OCI-LY7 (cell line): ENCODE measurements around the gene PRPSAP2. TPM values are rescaled to one million over a fixed set of nuclear protein-coding genes. Genes with fewer than 3 reads are reported as not detected.

ENCODE experiments used
- BruUV-seq: library from RNA; stranded (reverse); fragments of 400-500 nt; replicated peaks from 2 replicates; lab custom pipeline; 2021; lab: Mats Ljungman, UMichigan
- CTCF ChIA-PET: fragments of 300-600 bp; sonication (Branson Sonifier 250); formaldehyde crosslinking; loops from one replicate; lab custom pipeline; 2022; ENCODE audit warnings: antibody characterized with exemption; ENCODE audit not compliant: unreplicated experiment; lab: Charles Lee
- POLR2A ChIA-PET: fragments of 300-600 bp; sonication (Branson Sonifier 250); formaldehyde crosslinking; loops from one replicate; lab custom pipeline; 2022; ENCODE audit warnings: antibody characterized with exemption; lab: Charles Lee
- DNase-seq: peaks from one replicate; pipeline ENCODE4 v3.0.0-alpha.2; 2015; ENCODE audit warnings: low spot score
- H2AFZ ChIP-seq: fragments of 200-600 bp; sonication (generic), shearing (Covaris generic); 2 replicates; pipeline ENCODE4 v1.6.1; 2014; ENCODE audit warnings: mild to moderate bottlenecking, antibody characterized with exemption, low read length, moderate library complexity
- H3K27ac ChIP-seq: fragments of 200-600 bp; sonication (generic); 2 replicates; pipeline ENCODE4 v1.5.1; 2014; ENCODE audit warnings: mixed run types, low read depth, mild to moderate bottlenecking, moderate library complexity, low read length, inconsistent platforms; ENCODE audit not compliant: poor library complexity, severe bottlenecking
- H3K36me3 ChIP-seq: fragments of 200-600 bp; sonication (generic); 2 replicates; pipeline ENCODE4 v1.6.1; 2014; ENCODE audit warnings: mild to moderate bottlenecking, antibody characterized with exemption, low read length, moderate library complexity, mixed read lengths; ENCODE audit not compliant: insufficient read depth
- H3K4me1 ChIP-seq: fragments of 200-600 bp; sonication (generic); 2 replicates; pipeline ENCODE4 v1.5.1; 2014; ENCODE audit warnings: mild to moderate bottlenecking, low read length; ENCODE audit not compliant: insufficient read depth, poor library complexity, severe bottlenecking
- H3K4me2 ChIP-seq: fragments of 200-600 bp; sonication (generic); 2 replicates; pipeline ENCODE4 v1.6.1; 2014; ENCODE audit warnings: mild to moderate bottlenecking, low read length
- H3K4me3 ChIP-seq: fragments of 200-600 bp; sonication (generic); 2 replicates; pipeline ENCODE4 v1.5.1; 2014; ENCODE audit warnings: mild to moderate bottlenecking, low read depth, low read length; ENCODE audit not compliant: poor library complexity, severe bottlenecking
- H3K79me2 ChIP-seq: fragments of 200-600 bp; sonication (generic); 2 replicates; pipeline ENCODE4 v1.6.1; 2016; ENCODE audit warnings: low read depth, mild to moderate bottlenecking, low read length, moderate library complexity, mixed read lengths; ENCODE audit not compliant: insufficient read depth
- H3K9me2 ChIP-seq: fragments of 200-600 bp; sonication (generic); 2 replicates; pipeline ENCODE4 v1.6.1; 2016; ENCODE audit warnings: mild to moderate bottlenecking, low read length, mixed read lengths; ENCODE audit not compliant: insufficient read depth
- H3K9me3 ChIP-seq: fragments of 200-600 bp; sonication (generic); 2 replicates; pipeline ENCODE4 v1.6.1; 2014; ENCODE audit warnings: mild to moderate bottlenecking, mixed run types, low read length, mixed read lengths
- H4K20me1 ChIP-seq: fragments of 200-600 bp; sonication (generic); 2 replicates; pipeline ENCODE4 v1.6.1; 2014; ENCODE audit warnings: mild to moderate bottlenecking, antibody characterized with exemption, low read length, moderate library complexity, mixed read lengths; ENCODE audit not compliant: insufficient read depth
- CTCF ChIP-seq: fragments of 200-600 bp; sonication (generic); conservative IDR thresholded peaks from 2 replicates; pipeline ENCODE4 v1.5.1; 2014; ENCODE audit warnings: mild to moderate bottlenecking, antibody characterized with exemption, low read length, moderate library complexity, mixed read lengths
- EZH2phosphoT487 ChIP-seq: fragments of 200-600 bp; sonication (generic); IDR thresholded peaks from 2 replicates; pipeline ENCODE4 v1.6.1; 2018; ENCODE audit warnings: low read depth, borderline replicate concordance, mild to moderate bottlenecking, mixed run types, antibody characterized with exemption, low read length, moderate library complexity, mixed read lengths
- intact Hi-C: fragments of 100-400 bp; cut with micrococcal nuclease; formaldehyde crosslinking; loops from one replicate; pipeline ENCODE4 v1.10.0; 2022; ENCODE audit not compliant: unreplicated experiment
- total RNA-seq, 2 experiments: library from RNA; depleted of rRNA in 1 of 2; stranded (reverse); fragments of >200 nt in 1 of 2; shearing (Covaris generic) in 1 of 2; gene quantifications; 2 replicates each; pipeline ENCODE4 v1.2.3, GENCODE V29; 2014 to 2022

The PRPSAP2 gene
- total RNA-seq, 2 experiments from 2014 or later: 59.3 to 90.2 TPM

- BruUV-seq: no TSS peak
- H3K4me1 ChIP-seq: peaks cover 9% of the 10 kb centered on the region
- intact Hi-C loops: no loop called here
- no peak overlapping the region for H2AFZ ChIP-seq
- no peak overlapping the region for H3K4me3 ChIP-seq
- no peak overlapping the region for H3K4me2 ChIP-seq
- DNase-seq: no peak
- no peaks in the 10 kb centered on the region for H3K9me2 ChIP-seq
- POLR2A ChIA-PET: no interaction called here
- H4K20me1 ChIP-seq: no peaks in the 10 kb centered on the region
- no peaks in the 10 kb centered on the region for H3K79me2 ChIP-seq
- H3K36me3 ChIP-seq: no peaks in the 10 kb centered on the region
- CTCF ChIA-PET: no interaction called here
- H3K9me3 ChIP-seq: no peaks in the 10 kb centered on the region
- no peak overlapping the region for H3K27ac ChIP-seq
- TF ChIP-seq EZH2phosphoT487 (no peak), CTCF (no peak)
These were observed 99.9 kb downstream of the PRPSAP2 start for GRCh38 chr17:18957831-18958230.

- Histone ChIP-seq H3K4me3 (no peak overlapping the region), H3K4me1 (peaks cover 9% of the 10 kb centered on the region), H4K20me1 (no peaks in the 10 kb centered on the region), H3K36me3 (no peaks in the 10 kb centered on the region), H2AFZ (no peak overlapping the region), H3K4me2 (no peak overlapping the region), H3K79me2 (no peaks in the 10 kb centered on the region), H3K9me2 (no peaks in the 10 kb centered on the region), H3K9me3 (no peaks in the 10 kb centered on the region), H3K27ac (no peak overlapping the region)
- no TSS peak for BruUV-seq
- TF ChIP-seq EZH2phosphoT487 (no peak), CTCF (no peak)
- intact Hi-C loops: no loop called here
- no peak for DNase-seq
- CTCF ChIA-PET: interaction anchor here (0.9 kb wide), 1 partner anchor 9 kb away, joined by 3 read pairs; no protein-coding TSS in a partner anchor
- POLR2A ChIA-PET: interaction anchor here (0.6 kb wide), 1 partner anchor 145 kb away, joined by 3 read pairs; no protein-coding TSS in a partner anchor
These were observed 100.7 kb downstream of the PRPSAP2 start for GRCh38 chr17:18958611-18959010.

GRCh38 chr17:18959071-18959844 is 101.3 kb downstream of the PRPSAP2 start:
- Histone ChIP-seq H3K4me1 (peaks cover 9% of the 10 kb centered on the region), H3K36me3 (no peaks in the 10 kb centered on the region), H3K4me3 (no peak overlapping the region), H3K79me2 (no peaks in the 10 kb centered on the region), H3K4me2 (no peak overlapping the region), H4K20me1 (no peaks in the 10 kb centered on the region), H3K9me2 (no peaks in the 10 kb centered on the region), H3K27ac (no peak overlapping the region), H3K9me3 (no peaks in the 10 kb centered on the region), H2AFZ (no peak overlapping the region)
- ChIA-PET CTCF (interaction anchor here (0.9 kb wide), 1 partner anchor 9 kb away, joined by 3 read pairs; no protein-coding TSS in a partner anchor), POLR2A (interaction anchor here (0.6 kb wide), 1 partner anchor 146 kb away, joined by 3 read pairs; no protein-coding TSS in a partner anchor)
- DNase-seq: no peak
- TF ChIP-seq EZH2phosphoT487 (no peak), CTCF (no peak)
- intact Hi-C loops: no loop called here
- BruUV-seq: no TSS peak
